Stimulated activated CD8-positive, alpha-beta memory T cell treated with anti-CD3 and anti-CD28 coated beads, Interleukin-7, amount 100 ng/mL, for 48 hours (primary cell): ENCODE measurements around the gene JPH2.

Source experiments
- DNase-seq, 2 donors: peaks; one replicate each; pipeline ENCODE4 v3.0.0-alpha.2; 2020; ENCODE audit warnings: low read depth in 1 of 2; ENCODE audit errors: extremely low read depth in 1 of 2

Gene JPH2

DNA sequence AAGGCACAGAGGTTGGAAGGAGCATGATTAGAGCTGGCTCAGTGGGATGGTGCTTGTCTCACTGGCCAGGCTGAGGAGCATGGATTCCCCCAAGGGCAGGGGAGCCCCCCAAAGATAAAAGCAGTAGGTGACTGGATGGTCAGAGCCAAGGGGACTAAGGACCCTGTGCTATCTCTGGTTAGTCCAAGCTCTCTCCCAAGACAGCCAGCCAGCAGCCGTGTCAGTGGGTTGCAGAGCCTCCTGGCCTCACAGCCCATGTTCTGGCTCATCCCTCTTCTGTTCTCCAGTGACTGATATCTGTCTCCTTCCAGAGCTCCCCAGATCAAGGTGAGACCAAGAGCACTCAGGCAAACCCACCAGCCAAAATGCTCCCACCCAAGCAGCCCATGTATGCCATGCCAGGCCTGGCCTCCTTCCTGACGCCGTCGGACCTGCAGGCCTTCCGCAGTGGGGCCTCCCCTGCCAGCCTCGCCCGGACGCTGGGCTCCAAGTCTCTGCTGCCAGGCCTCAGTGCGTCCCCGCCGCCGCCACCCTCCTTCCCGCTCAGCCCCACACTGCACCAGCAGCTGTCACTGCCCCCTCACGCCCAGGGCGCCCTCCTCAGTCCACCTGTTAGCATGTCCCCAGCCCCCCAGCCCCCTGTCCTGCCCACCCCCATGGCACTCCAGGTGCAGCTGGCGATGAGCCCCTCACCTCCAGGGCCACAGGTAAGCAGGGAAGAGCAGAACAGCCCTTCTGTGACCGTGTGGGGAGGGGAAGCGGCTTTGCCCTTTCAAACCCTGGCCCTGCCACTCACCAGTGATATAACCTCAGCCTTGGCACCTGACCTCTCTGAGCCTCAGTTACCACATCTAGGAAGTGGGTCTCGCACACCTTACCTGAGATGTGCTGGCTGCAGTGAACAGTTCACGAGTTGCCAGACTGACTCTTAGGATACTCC, 121.3 kb downstream of the JPH2 start:
- no peak for DNase-seq

DNA sequence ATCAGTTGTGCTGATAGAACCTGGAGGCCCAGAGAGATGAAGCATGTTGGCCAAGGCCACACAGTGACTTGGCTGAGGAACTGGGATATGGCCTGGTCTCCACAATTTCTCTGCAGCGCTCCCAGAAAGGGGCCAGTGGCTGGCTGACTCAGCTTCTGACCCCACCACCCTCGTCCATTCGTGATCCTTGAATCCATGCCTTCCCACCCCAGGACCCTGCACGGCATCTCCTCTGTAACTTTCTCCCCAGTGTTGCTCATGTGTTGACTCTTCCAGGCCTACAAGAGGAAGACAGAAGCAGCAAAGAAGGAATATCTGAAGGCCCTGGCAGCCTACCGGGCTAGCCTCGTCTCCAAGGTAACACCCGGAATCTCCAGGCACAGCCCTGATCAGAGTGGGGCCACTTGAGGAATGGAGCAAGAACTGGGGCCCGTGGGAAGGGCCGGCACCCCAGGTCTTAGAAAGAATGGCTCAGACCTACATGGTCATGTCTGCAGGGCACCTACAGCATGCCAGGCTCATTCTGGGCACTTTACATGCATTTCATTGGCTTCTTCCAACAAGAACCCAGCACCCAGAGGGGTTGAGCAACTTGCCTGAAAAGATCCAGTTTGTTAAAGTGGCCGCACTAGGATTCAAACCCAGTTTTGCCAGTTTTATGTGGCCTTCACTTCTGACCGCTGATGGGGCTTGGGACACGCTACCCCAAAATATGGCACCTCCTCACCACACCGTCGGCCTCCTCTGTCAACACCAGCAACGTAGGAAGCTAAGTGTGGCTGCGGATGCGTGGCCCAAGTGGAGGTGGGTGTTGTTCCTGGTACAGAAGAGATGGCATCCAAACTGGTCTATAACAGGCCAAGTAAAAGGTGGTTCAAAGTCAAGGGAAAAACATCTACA, 122.2 kb downstream of the JPH2 start:
- no peak for DNase-seq
